ENCODE data around the gene PIGN.
A peak's percentile ranks its signal among the peaks of the same experiment; 100 is the strongest.
"Not testable (repeated sequence)": the region's sequence is repeated elsewhere in the genome, so short reads cannot be mapped to it uniquely, and the experiment has no call there.

PIGN gene

GRCh38 chr18:62175521-62175920 lies 11.3 kb downstream of the PIGN start:
- no peak for DNase-seq

- no peak for DNase-seq
These were observed 14.6 kb downstream of the PIGN start for GRCh38 chr18:62172298-62172697.

- no peak for DNase-seq
These were observed 16.0 kb downstream of the PIGN start for GRCh38 chr18:62170857-62171256.

GRCh38 chr18:62166524-62166923 lies 20.3 kb downstream of the PIGN start:
- not testable (repeated sequence) for DNase-seq

DNA sequence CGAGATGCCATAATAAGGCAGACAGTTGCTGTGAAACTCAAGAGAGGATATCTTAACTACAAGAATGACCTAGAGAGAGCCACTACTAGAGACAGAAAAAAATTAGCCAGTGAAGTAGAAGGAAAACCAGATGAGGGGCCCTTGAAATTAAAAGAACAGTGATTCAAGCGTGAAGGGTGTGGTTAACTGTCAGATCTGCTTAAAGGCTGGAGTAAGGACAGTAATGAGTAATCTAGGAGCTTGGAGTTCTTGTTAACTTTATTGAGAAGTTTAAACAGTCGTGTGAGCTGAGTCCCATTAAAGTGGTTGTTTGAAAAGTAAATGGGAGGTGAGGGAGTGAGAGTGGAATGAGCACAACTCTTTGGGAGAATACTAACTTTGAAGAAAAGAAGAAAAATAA lies 21.3 kb downstream of the PIGN start:
- DNase-seq: no peak

DNA sequence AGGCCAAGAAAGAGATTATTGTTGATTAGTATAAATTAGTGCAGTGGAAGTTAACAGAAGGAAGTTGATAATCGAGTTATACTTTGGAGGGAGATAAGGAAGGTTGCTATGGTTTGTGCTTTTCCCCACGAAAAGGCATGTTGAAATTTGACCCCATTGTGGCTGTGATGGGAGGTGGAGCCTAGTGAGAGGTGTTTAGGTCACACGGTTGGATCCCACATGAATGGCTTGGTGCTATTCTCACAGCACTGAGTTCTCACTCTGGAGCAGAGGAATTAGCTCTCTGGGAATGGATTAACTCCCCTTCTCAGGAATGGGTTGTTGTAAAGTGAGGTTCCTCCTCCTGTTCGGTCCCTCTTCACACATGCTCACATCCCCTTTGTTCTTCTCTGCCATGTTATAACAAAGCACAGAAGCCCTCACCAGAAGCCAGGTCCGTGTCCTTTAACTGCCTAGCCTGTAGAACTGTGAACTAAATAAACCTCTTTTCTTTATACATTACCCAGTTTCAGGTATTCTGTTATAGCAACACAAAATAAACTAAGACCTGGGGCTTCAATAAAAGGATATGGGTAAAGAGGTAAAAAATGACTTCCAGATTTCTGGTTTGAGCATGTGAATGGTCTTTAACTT lies 21.9 kb downstream of the PIGN start:
- DNase-seq: no peak

DNA sequence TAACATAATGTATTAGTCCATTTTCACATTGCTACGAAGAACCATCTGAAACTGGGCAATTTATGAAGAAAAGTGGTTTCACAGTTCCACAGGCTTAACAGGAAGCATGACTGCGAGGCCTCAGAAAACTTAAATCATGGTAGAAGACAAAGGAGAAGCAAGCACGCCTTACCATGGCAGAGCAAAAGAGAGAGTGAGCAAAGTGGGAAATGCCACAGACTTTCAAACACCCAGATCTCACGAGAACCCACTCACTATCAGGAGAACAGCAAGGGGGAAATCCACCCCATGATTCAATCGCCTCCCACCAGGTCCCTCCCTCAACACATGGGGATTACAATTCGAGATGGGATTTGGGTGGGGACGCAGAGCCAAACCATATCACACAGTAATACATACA lies 22.5 kb downstream of the PIGN start:
- DNase-seq: no peak

DNA sequence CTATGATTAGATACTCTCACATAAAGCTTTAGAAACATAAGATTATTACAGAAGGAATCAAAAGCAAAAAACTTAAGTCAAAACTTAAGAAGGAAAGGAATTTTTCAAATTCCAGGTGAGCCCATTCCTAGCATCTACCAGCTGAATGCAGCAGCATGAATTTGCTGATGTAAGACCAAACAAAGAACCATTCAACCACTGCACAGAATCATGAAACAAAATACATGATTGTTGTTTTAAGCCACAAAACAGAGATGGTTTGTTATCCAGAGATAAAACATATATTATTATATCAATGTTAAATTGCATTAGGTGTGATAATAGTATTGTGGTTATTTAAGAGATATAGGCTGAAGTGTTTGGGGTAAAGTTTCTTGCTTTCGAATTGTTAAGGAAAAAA lies 29.0 kb downstream of the PIGN start:
- DNase-seq: no peak

- DNase-seq: no peak
These were observed 34.0 kb downstream of the PIGN start for GRCh38 chr18:62152844-62153243.

DNA sequence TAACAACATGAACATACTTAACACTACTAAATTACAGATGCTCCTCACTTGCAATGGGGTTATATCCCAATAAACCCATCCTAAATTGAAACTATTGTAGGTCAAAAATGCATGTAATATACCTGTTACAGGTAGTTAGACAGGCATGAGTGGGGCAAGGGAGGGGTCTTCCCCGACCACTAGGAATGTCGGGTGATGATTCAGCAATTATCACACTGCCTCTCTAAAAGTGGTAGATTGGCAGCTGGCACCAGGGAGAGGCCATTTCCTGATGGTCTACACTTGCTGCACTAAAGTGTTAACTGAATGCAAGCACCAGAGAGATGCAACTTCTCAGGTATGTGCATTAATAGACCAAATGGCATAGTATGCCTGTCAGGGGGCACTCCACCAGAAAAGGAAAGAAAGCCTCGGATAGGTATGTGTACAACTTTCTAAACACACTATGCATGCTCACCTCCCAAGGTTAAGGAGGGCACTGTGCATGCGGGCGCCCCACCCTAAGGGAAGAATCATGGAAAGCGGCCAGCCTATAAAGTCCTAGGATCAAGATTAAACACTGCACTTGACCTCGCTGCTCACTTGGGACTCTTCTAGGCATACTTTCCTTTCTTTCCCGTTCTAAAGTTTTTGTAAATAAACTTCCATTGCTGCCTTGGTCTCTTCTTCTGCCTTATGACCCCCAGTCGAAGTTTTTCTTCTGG lies 35.6 kb downstream of the PIGN start:
- DNase-seq: no peak

DNA sequence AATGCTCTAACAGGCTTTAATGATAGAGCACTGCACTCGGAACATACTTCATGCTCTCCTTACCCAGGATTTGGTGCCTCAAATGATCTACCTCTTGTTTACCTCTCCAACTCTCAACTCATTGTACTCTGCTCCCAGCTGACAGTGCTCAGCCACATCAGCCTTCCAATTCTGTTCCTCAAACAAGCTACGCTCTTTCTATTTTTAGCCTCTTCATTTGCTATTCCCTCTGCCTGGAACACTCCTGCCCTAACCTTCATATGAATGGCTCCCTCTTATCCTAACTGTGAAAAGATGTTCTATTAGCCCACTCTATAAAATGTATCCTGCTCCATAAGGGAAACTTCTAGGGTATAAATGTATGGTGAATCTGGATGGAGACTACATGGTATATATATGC lies 42.5 kb downstream of the PIGN start:
- DNase-seq: no peak

DNA sequence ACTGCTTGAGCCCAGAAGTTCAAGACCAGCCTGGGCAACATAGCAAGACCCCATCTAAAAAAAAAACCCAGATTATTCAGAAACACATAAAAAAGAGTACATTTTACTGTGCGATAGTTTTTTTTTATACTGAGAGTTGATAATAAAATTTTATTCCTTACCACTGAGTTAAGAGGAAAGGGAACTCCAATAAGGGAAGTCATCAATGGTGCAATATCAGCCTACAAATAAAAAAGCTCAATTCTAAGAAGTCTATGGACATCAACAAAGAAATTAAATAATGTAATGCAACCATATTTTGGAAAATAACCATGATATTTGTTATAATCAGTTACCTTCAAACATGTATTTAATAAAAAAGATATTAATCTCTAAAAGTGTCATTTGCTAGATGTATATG lies 46.6 kb downstream of the PIGN start:
- no peak for DNase-seq

GRCh38 chr18:62138461-62139235 lies 48.2 kb downstream of the PIGN start:
- no peak for DNase-seq

DNA sequence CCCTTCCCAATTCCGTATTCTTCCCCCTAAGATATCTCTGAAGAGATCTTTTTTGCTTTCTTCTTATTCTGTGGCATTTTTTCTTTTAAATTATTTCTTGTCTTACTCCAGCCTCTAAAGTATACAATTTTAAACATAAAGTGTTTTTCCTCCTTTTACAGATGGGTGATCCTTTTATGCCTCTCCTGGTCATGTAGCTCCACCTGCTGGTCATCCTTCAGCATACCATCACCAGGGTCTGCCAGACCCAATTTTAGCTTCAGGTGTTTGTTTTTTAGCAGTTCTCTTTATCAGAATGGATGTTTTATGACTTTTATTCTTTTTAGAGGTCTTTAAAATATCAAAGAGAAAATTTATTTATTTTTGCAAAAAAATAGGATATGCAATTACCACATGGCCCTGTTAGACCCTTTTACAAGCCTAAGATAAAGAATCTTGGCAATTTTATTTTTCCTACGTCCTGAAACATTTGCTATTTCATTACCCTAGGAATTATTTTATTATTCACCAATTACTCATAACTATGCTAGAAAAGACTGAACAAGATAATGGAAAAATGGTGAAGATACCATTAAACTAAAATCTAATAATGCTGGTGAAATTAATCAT lies 55.5 kb downstream of the PIGN start:
- DNase-seq: peak; percentile 43

DNA sequence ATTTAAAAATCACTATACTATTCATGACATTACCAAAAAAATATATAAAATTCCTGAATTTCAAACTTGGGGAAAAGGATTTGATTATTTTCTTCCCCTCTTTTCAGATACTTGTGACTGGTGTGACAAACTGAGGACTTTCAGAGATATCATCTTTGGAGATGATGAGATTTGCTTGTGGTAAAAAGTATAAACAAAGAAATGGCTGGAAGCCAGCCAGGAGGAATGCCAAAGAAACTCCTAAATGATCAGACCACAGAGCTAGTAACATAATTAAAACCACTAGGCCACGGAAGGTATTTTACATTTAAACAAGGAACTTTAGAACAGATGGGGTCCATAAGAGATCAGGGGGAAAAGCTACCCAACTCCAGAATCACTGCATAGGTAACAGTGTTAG lies 58.7 kb downstream of the PIGN start:
- DNase-seq: no peak

GRCh38 chr18:62126737-62127136 lies 60.1 kb downstream of the PIGN start:
- DNase-seq: no peak

GRCh38 chr18:62125702-62126101 lies 61.2 kb downstream of the PIGN start:
- DNase-seq: no peak

- no peak for DNase-seq
These were observed 64.5 kb downstream of the PIGN start for GRCh38 chr18:62122330-62122729.

GRCh38 chr18:62119884-62120283 lies 67.0 kb downstream of the PIGN start:
- DNase-seq: no peak

GRCh38 chr18:62118328-62118727 lies 68.5 kb downstream of the PIGN start:
- DNase-seq: no peak

DNA sequence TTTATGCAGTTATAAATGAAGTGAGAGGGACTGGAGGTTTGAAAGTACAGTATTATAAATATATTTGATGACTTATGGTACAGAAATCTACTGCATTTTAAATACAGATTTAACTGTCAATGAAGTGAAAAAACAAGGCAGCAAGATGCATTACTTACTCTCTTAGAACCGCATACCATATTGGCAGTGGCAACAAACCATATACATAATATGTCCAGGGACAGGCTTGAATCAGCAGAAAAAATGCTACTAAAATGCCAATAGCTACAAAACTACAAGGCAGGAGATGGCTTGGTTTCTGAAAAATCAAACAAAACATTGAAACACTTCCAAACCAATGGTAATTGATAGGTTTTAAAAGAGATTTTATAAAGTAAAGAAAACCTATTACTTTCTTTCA lies 77.2 kb downstream of the PIGN start:
- no peak for DNase-seq

- DNase-seq: no peak
These were observed 79.0 kb downstream of the PIGN start for GRCh38 chr18:62107881-62108280.

DNA sequence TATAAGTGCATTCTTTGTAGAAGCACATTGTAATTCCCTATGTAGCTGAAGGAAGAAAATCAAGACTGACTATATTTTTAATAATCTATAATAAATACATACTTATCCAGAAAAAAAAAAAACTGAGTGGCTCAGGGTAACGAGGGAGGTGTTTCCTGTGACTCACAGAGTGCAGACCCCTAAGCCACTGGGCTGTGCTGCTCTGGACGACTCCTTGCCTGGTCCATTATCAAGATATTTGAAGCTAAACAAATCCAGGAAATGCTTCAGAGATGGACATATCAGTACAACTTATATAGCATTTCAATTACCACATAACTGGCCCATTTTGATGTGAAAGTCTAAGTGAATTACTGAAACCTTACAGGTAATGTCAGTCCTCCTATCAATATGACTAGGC lies 80.6 kb downstream of the PIGN start:
- DNase-seq: no peak

GRCh38 chr18:62105376-62105775 lies 81.5 kb downstream of the PIGN start:
- DNase-seq: no peak

Data from NCI-H1092 (cell line).